BE2C (cell line): ENCODE measurements around the gene SPINT3.
A peak's percentile ranks its signal among the peaks of the same experiment; 100 is the strongest.

Source experiments
- DNase-seq: peaks from one replicate; pipeline ENCODE4 v3.0.0-alpha.2; 2020
- H3K27me3 ChIP-seq: fragments of 250-450 bp; sonication (Bioruptor Pico); 2 replicates; pipeline ENCODE4 v1.5.1; 2020; ENCODE audit warnings: mild to moderate bottlenecking
- H3K36me3 ChIP-seq: fragments of 250-450 bp; sonication (Bioruptor Pico); 2 replicates; pipeline ENCODE4 v1.5.1; 2020; ENCODE audit warnings: mild to moderate bottlenecking
- H3K4me1 ChIP-seq: fragments of 250-450 bp; sonication (Bioruptor Pico); 2 replicates; pipeline ENCODE4 v1.5.1; 2020
- H3K4me3 ChIP-seq: 2 replicates; pipeline ENCODE4 v1.5.1; 2011; ENCODE audit warnings: low read depth, low read length
- H3K9me3 ChIP-seq: fragments of 250-450 bp; sonication (Bioruptor Pico); 2 replicates; pipeline ENCODE4 v1.5.1; 2020
- TF ChIP-seq, protein P1 (sequence below): IDR thresholded peaks from 2 replicates; pipeline ENCODE4 v1.5.1; 2012; ENCODE audit warnings: mild to moderate bottlenecking, low read depth, low read length

SPINT3 gene

DNA sequence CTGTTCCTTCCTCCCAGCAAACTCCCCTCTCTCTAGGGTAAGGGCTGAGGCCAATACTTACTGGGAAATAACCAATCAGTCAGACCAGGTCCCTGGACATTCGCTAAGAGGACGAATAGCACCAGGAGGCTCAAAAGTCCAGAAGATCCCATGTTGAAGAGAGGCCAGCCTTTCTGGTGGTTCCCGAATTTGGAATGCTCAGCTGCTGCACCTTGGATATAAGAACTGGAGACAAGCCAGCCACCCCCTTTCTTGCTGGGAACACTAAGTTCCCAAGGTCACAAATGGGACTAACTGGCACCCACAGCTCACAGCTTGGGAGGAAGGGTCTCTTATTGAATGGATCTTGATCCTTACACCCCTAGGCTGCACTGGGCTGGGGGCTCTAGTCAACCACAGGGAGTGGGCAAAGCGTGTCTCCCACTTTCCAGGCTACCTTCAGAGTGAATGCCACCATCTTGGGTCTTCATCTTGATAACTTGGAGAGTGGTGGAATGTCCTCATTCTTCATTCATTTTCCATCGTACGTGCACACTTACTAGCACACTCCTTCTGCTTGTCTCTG, 31.9 kb upstream of the SPINT3 start, which contains the start of gene EPPIN:
TSS of gene EPPIN (minus strand) at position 196 of the 565 bp plus-strand sequence. CDS start at position 152, 44 bp downstream.
- TF ChIP-seq, protein P1, sequence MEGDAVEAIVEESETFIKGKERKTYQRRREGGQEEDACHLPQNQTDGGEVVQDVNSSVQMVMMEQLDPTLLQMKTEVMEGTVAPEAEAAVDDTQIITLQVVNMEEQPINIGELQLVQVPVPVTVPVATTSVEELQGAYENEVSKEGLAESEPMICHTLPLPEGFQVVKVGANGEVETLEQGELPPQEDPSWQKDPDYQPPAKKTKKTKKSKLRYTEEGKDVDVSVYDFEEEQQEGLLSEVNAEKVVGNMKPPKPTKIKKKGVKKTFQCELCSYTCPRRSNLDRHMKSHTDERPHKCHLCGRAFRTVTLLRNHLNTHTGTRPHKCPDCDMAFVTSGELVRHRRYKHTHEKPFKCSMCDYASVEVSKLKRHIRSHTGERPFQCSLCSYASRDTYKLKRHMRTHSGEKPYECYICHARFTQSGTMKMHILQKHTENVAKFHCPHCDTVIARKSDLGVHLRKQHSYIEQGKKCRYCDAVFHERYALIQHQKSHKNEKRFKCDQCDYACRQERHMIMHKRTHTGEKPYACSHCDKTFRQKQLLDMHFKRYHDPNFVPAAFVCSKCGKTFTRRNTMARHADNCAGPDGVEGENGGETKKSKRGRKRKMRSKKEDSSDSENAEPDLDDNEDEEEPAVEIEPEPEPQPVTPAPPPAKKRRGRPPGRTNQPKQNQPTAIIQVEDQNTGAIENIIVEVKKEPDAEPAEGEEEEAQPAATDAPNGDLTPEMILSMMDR = no peak
- no peaks in the 10 kb centered on the region for H3K27me3 ChIP-seq
- H3K9me3 ChIP-seq = no peaks in the 10 kb centered on the region
- no peaks in the 10 kb centered on the region for H3K36me3 ChIP-seq
- H3K4me3 ChIP-seq = no peak within 1 kb of the TSS
- no peaks in the 10 kb centered on the region for H3K4me1 ChIP-seq
- DNase-seq = no peak

DNA sequence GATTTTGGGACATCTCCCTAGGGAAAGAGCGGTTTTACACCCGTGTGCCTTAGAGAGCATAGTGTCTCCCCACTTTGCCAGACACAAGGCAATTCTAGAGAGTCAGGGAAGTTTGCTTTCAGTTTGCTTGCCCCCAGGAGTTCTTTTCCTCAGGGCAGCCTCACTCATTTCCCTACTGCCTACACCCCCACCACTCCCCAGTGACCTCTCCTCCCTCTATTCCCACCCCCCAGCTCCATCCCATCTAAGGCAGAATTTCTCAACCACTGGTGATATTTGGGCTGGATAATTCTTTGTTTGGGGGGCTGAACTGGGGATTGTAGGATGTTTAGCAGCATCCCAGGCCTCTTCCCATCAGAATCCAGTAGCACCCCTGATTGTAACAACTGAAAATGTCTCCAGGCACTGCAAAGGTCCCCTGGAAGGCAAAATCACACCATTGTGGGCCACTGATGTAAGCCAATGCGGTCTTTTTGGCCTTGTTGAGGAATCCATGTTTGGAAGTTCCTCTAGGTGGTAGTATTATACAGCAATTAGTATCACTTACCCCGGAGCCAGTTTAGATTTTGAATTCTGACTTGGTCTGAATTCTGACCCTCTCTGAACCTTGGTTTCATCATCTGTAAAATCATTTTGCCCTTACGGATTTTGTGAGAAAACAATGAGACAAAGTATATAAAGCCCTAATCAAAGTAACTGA, 30.5 kb upstream of the SPINT3 start:
- TF ChIP-seq, protein P1 = peak; percentile 22; the same call in 1 of the 2 replicates
- no peaks in the 10 kb centered on the region for H3K27me3 ChIP-seq
- no peaks in the 10 kb centered on the region for H3K9me3 ChIP-seq
- no peaks in the 10 kb centered on the region for H3K36me3 ChIP-seq
- no peak overlapping the region for H3K4me3 ChIP-seq
- no peaks in the 10 kb centered on the region for H3K4me1 ChIP-seq
- no peak for DNase-seq

- Histone ChIP-seq H3K4me3 (no peak overlapping the region), H3K36me3 (no peaks in the 10 kb centered on the region), H3K4me1 (no peaks in the 10 kb centered on the region), H3K9me3 (no peaks in the 10 kb centered on the region), H3K27me3 (no peaks in the 10 kb centered on the region)
- TF ChIP-seq, protein P1 = no peak
- DNase-seq = no peak
Measured at GRCh38 chr20:45545351-45545750, 29.9 kb upstream of the SPINT3 start.

GRCh38 chr20:45539382-45539781, 24.0 kb upstream of the SPINT3 start, which contains the start of gene WFDC6:
WFDC6 (minus strand) TSS chr20:45539482; CDS start chr20:45539407, 75 bp downstream.
- TF ChIP-seq, protein P1 = no peak
- no peaks in the 10 kb centered on the region for H3K4me1 ChIP-seq
- DNase-seq = no peak
- no peaks in the 10 kb centered on the region; the same call in none of the 2 replicates for H3K27me3 ChIP-seq
- H3K4me3 ChIP-seq = no peak within 1 kb of the TSS
- H3K36me3 ChIP-seq = no peaks in the 10 kb centered on the region
- no peaks in the 10 kb centered on the region for H3K9me3 ChIP-seq

GRCh38 chr20:45538209-45538799, 22.9 kb upstream of the SPINT3 start:
- H3K36me3 ChIP-seq = no peaks in the 10 kb centered on the region
- no peak for DNase-seq
- peaks cover 6% of the 10 kb centered on the region for H3K27me3 ChIP-seq
- TF ChIP-seq, protein P1 = peak; percentile 15; the same call in 1 of the 2 replicates
- H3K4me1 ChIP-seq = no peaks in the 10 kb centered on the region
- no peak overlapping the region for H3K4me3 ChIP-seq
- H3K9me3 ChIP-seq = no peaks in the 10 kb centered on the region

DNA sequence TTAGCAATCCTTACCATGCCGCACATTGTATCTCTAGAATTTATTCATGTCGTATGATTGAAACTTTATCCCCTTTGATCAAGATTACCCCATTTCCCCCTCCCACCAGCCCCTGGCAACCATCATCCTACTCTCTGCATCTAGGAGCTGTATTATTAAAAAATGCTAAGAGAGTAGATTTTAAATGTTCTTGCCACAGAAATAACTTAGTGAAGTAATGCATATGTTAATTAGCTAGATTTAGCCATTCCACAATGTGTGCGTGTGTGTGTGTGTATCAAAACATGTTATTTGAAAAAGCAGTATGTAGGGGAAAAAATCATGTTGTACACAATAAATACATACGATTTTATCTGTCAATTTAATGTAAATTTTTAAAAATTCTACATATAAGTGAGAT, 11.9 kb upstream of the SPINT3 start:
- Histone ChIP-seq H3K27me3 (peaks cover 20% of the 10 kb centered on the region), H3K36me3 (no peaks in the 10 kb centered on the region), H3K9me3 (no peaks in the 10 kb centered on the region), H3K4me3 (no peak overlapping the region), H3K4me1 (no peaks in the 10 kb centered on the region; the same call in 1 of the 2 replicates)
- DNase-seq = no peak
- TF ChIP-seq, protein P1 = no peak
